ENCODE measurements around the gene PLCH2.

- TF ChIP-seq CTCF (IDR thresholded peaks at IDR 0.05) = no peak
- TF ChIP-seq POLR2AphosphoS5 (IDR thresholded peaks at IDR 0.05) = no peak
- no peak for TF ChIP-seq POLR2A (IDR thresholded peaks at IDR 0.05)
- TF ChIP-seq EP300 (IDR thresholded peaks at IDR 0.05; ENCODE audit: low read depth) = no peak
Measured at GRCh38 chr1:2499260-2499659, 23.2 kb downstream of the PLCH2 start.

All from transverse colon (tissue), 4 donors.